Naive thymus-derived CD4-positive, alpha-beta T cell (primary cell): ENCODE measurements around the gene CALU. TPM values are rescaled to one million over a fixed set of nuclear protein-coding genes. Genes with fewer than 3 reads are reported as not detected.

Source experiments
- ATAC-seq: fragments of 150-1000 bp; cut with Tn5 transposase; 2 replicates; pipeline ENCODE4 v1.10.0; 2021; ENCODE audit warnings: mild to moderate bottlenecking, moderate library complexity
- CTCF ChIA-PET: fragments of 350-600 bp; sonication (Branson Sonifier 250); formaldehyde crosslinking; loops from one replicate; lab custom pipeline; 2021; ENCODE audit warnings: antibody characterized with exemption; lab: Charles Lee
- POLR2A ChIA-PET: fragments of 350-600 bp; sonication (Branson Sonifier 250); formaldehyde crosslinking; loops from one replicate; lab custom pipeline; 2021; ENCODE audit warnings: antibody characterized with exemption, inconsistent platforms; lab: Charles Lee
- DNase-seq, 9 donors: peaks; one replicate each; pipeline versions ENCODE4 v3.0.0 to v3.0.0-alpha.2; 2020 to 2022; ENCODE audit warnings: mixed read lengths in 1 of 9
- H3K27ac ChIP-seq: one replicate; pipeline ENCODE4 v1.7.0; 2013; ENCODE audit warnings: mild to moderate bottlenecking, low read depth, low read length, moderate library complexity
- H3K27me3 ChIP-seq, 2 donors: one replicate each; pipeline ENCODE4 v1.7.0; 2013; ENCODE audit warnings: low read length in 2 of 2, mild to moderate bottlenecking in 2 of 2, moderate library complexity in 2 of 2; ENCODE audit not compliant: control insufficient read depth in 2 of 2, insufficient read depth in 2 of 2
- H3K36me3 ChIP-seq, 3 experiments: 1 replicate in 2 of 3; 2 replicates in 1 of 3; pipeline ENCODE4 v1.7.0; 2013; ENCODE audit warnings: low read length in 3 of 3, mild to moderate bottlenecking in 3 of 3, moderate library complexity in 1 of 3; ENCODE audit not compliant: insufficient read depth in 3 of 3, control insufficient read depth in 2 of 3
- H3K4me1 ChIP-seq, 2 donors: one replicate each; pipeline ENCODE4 v1.7.0; 2013; ENCODE audit warnings: low read length in 2 of 2, mild to moderate bottlenecking in 2 of 2, moderate library complexity in 1 of 2; ENCODE audit not compliant: control insufficient read depth in 2 of 2, insufficient read depth in 2 of 2
- H3K4me3 ChIP-seq: 2 replicates; pipeline ENCODE4 v1.7.0; 2013; ENCODE audit warnings: mild to moderate bottlenecking, low read length
- H3K9me3 ChIP-seq, 3 experiments: 1 replicate in 2 of 3; 2 replicates in 1 of 3; pipeline ENCODE4 v1.7.0; 2013; ENCODE audit warnings: low read length in 3 of 3; ENCODE audit not compliant: control insufficient read depth in 2 of 3
- H3K27ac Mint-ChIP-seq, 9 donors: one replicate each; pipeline ENCODE4 v1.8.0; 2020 to 2022; ENCODE audit warnings: mixed read lengths in 9 of 9, mild to moderate bottlenecking in 8 of 9, moderate library complexity in 5 of 9, inconsistent platforms in 2 of 9
- H3K27me3 Mint-ChIP-seq, 5 donors: one replicate each; pipeline ENCODE4 v1.8.0; 2021 to 2022; ENCODE audit warnings: mixed read lengths in 5 of 5, mild to moderate bottlenecking in 1 of 5
- H3K36me3 Mint-ChIP-seq, 5 donors: one replicate each; pipeline ENCODE4 v1.8.0; 2020 to 2022; ENCODE audit warnings: mixed read lengths in 5 of 5, mild to moderate bottlenecking in 3 of 5, inconsistent platforms in 1 of 5
- H3K4me1 Mint-ChIP-seq, 7 donors: one replicate each; pipeline ENCODE4 v1.8.0; 2020 to 2022; ENCODE audit warnings: mixed read lengths in 7 of 7, mild to moderate bottlenecking in 3 of 7, inconsistent platforms in 1 of 7
- H3K4me3 Mint-ChIP-seq, 10 donors: one replicate each; pipeline ENCODE4 v1.8.0; 2020 to 2022; ENCODE audit warnings: mild to moderate bottlenecking in 10 of 10, mixed read lengths in 10 of 10, moderate library complexity in 6 of 10, inconsistent platforms in 2 of 10
- H3K9me3 Mint-ChIP-seq, 11 donors: one replicate each; pipeline ENCODE4 v1.8.0; 2020 to 2022; ENCODE audit warnings: mixed read lengths in 11 of 11, mild to moderate bottlenecking in 4 of 11, inconsistent platforms in 1 of 11, moderate library complexity in 1 of 11
- intact Hi-C, 2 donors: fragments of 100-400 bp; cut with micrococcal nuclease; formaldehyde crosslinking; loops; one replicate each; pipeline ENCODE4 v1.15.1; 2023
- polyA plus RNA-seq, 2 donors: library from polyadenylated mRNA; unstranded; fragments of 300-500 nt; fragmentation: Illumina TruSeq; gene quantifications; one replicate each; pipeline ENCODE4 v1.2.3, GENCODE V29; 2021
- total RNA-seq, 6 experiments: library from RNA in 5 of 6; stranded (reverse) in 5 of 6; gene quantifications; 1 replicate in 5 of 6; 2 replicates in 1 of 6; pipeline ENCODE4 v1.2.3 and lab custom pipeline; 2021 to 2026

Gene CALU
- total and polyA plus RNA-seq, 7 experiments from 2014 or later: 18.6 to 36.2 (median 22.2) TPM

DNA sequence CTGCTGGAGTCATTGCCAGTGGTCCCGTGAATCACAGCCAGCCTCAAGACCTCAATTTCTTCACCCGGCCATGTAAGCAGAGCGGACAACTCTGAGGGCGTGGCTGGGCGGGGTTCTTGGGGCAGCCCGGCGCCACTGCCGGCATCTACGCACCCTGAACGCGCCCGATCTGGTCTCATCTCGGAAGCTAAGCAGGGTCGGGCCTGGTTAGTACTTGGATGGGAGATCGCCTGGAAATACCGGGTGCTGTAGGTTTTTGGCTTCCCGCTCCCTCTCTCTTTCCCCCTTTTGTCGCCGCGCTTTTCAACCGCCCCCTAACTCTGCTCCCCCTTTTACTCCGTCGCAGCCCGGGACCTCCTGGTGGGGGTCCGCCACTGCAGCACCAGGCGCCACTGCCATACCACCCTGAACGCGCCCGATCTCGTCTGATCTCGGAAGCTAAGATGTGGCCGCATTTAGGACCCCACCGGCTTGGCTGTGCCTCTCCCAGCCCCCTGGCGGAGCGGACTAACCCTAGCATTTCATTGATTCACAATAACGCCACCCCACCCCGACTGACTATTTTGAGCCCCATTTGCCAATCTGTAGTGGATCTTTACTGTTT is 41.8 kb upstream of the CALU start:
- POLR2A ChIA-PET: no interaction called here
- CTCF ChIA-PET: no interaction called here
- H3K4me1 Mint-ChIP-seq: peaks cover 5 to 14% (median 9%) of the 10 kb centered on the region in 7 donors
- H3K9me3 Mint-ChIP-seq: peaks cover 0 to 2% (median 0%) of the 10 kb centered on the region in 11 donors
- H3K27ac Mint-ChIP-seq: peak overlapping the region in 2 of 9 donors; percentile 26 to 58
- H3K4me3 Mint-ChIP-seq: peak overlapping the region; percentile 48 to 87 (median 71)
- Histone ChIP-seq H3K4me1 (peaks cover 0 to 4% of the 10 kb centered on the region in 2 donors), H3K4me3 (no peak overlapping the region), H3K36me3 (no peaks in the 10 kb centered on the region), H3K27me3 (peaks cover 8 to 22% of the 10 kb centered on the region in 2 donors), H3K9me3 (no peaks in the 10 kb centered on the region), H3K27ac (no peak overlapping the region)
- H3K36me3 Mint-ChIP-seq: peaks cover 0 to 4% (median 0%) of the 10 kb centered on the region in 5 donors
- intact Hi-C loops: loop anchor here in 1 of 2 donors (2.0 kb wide), 1 partner anchor 41 kb away; the partner anchor contains the start of gene CALU
- peaks cover 55 to 70% (median 66%) of the 10 kb centered on the region in 5 donors for H3K27me3 Mint-ChIP-seq
- peak; percentile 87 for ATAC-seq
- peak; percentile 3 to 72 (median 18) for DNase-seq

DNA sequence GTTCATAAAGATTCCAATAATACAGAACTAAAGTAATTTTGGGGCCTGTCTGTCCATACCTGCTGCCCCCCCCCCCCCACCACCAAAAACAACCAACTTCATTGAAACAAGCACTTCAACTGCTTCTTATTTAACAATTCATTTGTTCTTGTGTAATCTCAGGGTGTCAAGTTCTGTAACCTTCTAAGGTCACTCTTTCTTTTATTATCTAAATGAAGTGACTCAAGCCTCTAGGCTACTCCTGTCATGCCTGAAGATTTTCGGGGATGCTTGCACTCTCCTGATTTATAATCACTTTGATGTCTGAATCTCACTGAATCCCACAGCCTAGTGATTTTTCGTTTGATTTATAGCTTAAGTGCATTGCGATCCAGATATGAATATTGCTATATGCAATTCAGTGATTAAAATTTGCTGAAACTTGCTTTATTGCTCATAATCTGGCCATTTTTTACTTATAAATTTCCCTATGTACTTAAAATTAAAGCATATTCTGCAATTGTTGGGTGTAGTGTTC is 39.9 kb upstream of the CALU start:
- ATAC-seq (no peak), DNase-seq (no peak)
- H3K36me3 Mint-ChIP-seq: peaks cover 0 to 4% (median 0%) of the 10 kb centered on the region in 5 donors
- H3K4me1 ChIP-seq: peaks cover 0 to 4% of the 10 kb centered on the region in 2 donors
- H3K4me3 ChIP-seq: no peak overlapping the region
- H3K9me3 ChIP-seq: no peaks in the 10 kb centered on the region
- CTCF ChIA-PET: no interaction called here
- intact Hi-C loops: no loop called here
- H3K36me3 ChIP-seq: no peaks in the 10 kb centered on the region
- no peak overlapping the region for H3K4me3 Mint-ChIP-seq
- peaks cover 0 to 2% (median 0%) of the 10 kb centered on the region in 11 donors for H3K9me3 Mint-ChIP-seq
- peaks cover 8 to 22% of the 10 kb centered on the region in 2 donors for H3K27me3 ChIP-seq
- H3K27ac Mint-ChIP-seq: no peak overlapping the region
- peaks cover 47 to 79% (median 59%) of the 10 kb centered on the region in 5 donors for H3K27me3 Mint-ChIP-seq
- POLR2A ChIA-PET: no interaction called here
- peaks cover 5 to 14% (median 10%) of the 10 kb centered on the region in 7 donors for H3K4me1 Mint-ChIP-seq
- H3K27ac ChIP-seq: no peak overlapping the region

DNA sequence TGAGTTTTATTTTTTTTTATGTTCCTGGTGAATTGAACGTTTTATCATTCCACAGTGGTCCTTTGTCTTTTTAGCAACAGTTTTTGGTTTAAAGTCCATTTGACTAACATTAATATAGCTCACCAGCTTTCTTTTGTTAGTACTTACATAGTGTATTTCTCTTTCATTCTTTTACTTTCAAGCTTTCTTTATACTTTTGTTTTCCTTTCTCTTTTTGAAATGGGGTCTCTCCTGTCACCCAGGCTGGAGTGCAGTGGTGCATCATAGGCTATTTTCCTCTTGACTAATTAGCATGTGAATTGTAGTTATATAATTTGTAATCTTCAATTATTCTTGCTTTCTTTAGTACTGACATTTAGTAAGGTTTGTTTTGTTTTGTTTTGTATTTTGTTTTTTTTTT is 39.3 kb upstream of the CALU start:
- intact Hi-C loops: no loop called here
- DNase-seq (no peak), ATAC-seq (no peak)
- Mint-ChIP-seq H3K27me3 (peaks cover 47 to 77% (median 59%) of the 10 kb centered on the region in 5 donors), H3K4me1 (peaks cover 5 to 14% (median 10%) of the 10 kb centered on the region in 7 donors), H3K27ac (no peak overlapping the region), H3K4me3 (no peak overlapping the region), H3K36me3 (peaks cover 0 to 4% (median 0%) of the 10 kb centered on the region in 5 donors), H3K9me3 (peaks cover 0 to 2% (median 0%) of the 10 kb centered on the region in 11 donors)
- Histone ChIP-seq H3K36me3 (no peaks in the 10 kb centered on the region), H3K9me3 (no peaks in the 10 kb centered on the region), H3K27me3 (peaks cover 8 to 22% of the 10 kb centered on the region in 2 donors), H3K4me3 (no peak overlapping the region), H3K4me1 (peaks cover 0 to 4% of the 10 kb centered on the region in 2 donors), H3K27ac (no peak overlapping the region)
- ChIA-PET CTCF (no interaction called here), POLR2A (no interaction called here)

DNA sequence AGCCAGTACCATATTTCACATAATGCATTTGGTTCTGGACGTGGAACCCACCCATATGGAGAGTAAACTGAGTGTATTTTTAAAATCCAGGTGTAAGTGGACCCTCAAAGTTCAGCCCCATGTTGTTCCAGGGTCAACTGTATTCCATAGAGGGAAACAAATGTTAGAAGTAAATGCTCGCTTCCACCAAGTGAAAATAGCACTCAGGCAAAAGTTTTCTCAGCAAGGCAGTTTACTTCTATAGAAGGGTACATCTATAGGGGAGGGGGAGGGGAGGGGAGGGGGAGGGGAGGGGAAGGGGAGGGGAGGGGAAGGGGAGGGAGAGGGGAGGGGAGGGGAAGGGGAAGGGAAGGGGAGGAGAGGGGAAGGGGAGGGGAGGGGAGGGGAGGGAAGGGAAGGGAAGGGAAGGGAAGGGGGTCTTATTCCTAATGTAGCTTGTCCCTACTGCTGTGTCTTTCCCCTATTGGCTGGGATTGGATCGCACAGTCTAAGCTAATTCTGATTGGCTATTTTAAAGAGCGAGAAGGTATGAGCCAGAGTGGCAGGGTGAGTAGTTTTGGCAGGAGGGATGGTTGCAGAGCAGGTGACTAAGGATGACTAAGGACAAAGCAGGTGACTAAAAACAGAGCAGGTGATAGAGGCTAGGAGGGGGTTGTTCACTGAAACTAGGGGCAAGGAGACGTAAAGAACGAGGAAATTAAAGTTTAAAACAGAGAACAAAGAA is 37.9 kb upstream of the CALU start:
- Histone ChIP-seq H3K27me3 (peaks cover 8 to 22% of the 10 kb centered on the region in 2 donors), H3K4me1 (peaks cover 0 to 4% of the 10 kb centered on the region in 2 donors), H3K9me3 (no peaks in the 10 kb centered on the region), H3K27ac (no peak overlapping the region), H3K36me3 (no peaks in the 10 kb centered on the region), H3K4me3 (no peak overlapping the region)
- DNase-seq (no peak), ATAC-seq (no peak)
- Mint-ChIP-seq H3K27me3 (peaks cover 44 to 75% (median 51%) of the 10 kb centered on the region in 5 donors), H3K4me3 (no peak overlapping the region), H3K9me3 (peaks cover 0 to under 1% (median 0%) of the 10 kb centered on the region in 11 donors), H3K36me3 (peaks cover 0 to 4% (median 0%) of the 10 kb centered on the region in 5 donors), H3K4me1 (peaks cover 5 to 14% (median 10%) of the 10 kb centered on the region in 7 donors), H3K27ac (no peak overlapping the region)
- intact Hi-C loops: no loop called here
- POLR2A ChIA-PET: no interaction called here
- CTCF ChIA-PET: no interaction called here

DNA sequence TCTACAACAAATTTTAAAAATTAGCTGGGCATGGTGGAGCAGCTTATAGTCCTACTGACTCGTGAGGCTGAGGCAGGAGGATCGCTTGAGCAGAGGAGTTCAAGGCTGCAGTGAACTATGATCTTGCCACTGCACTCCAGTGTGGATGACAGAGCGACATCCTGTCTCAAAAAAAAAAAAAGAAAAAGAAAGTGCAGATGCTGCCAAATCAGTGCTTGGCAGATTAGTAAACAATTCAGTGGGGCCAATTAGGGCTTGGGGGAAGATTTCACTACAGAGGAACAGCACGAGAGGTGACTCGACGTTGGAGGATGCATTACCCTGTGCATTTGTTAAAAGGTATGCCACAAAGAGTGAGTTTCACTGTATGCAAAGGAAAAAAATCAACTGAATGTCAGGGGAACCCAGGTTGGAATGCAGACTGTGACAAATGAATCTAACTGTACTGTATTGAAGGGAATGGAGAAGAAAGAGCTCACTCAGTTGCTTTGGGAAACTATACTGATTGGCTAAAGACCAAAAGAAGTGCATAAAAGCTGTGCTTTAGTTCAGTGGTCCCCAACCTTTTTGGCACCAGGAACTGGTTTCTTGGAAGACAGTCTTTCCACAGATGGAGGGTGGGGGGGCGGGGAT is 35.4 kb upstream of the CALU start:
- Histone ChIP-seq H3K36me3 (no peaks in the 10 kb centered on the region), H3K27me3 (peaks cover 0 to 2% of the 10 kb centered on the region in 2 donors), H3K4me3 (no peak overlapping the region), H3K27ac (no peak overlapping the region), H3K4me1 (no peaks in the 10 kb centered on the region), H3K9me3 (no peaks in the 10 kb centered on the region)
- peaks cover 20 to 54% (median 26%) of the 10 kb centered on the region in 5 donors for H3K27me3 Mint-ChIP-seq
- POLR2A ChIA-PET: no interaction called here
- no peak overlapping the region for H3K27ac Mint-ChIP-seq
- DNase-seq (no peak), ATAC-seq (no peak)
- no peak overlapping the region for H3K4me3 Mint-ChIP-seq
- intact Hi-C loops: no loop called here
- peaks cover 0 to 3% (median 0%) of the 10 kb centered on the region in 7 donors for H3K4me1 Mint-ChIP-seq
- H3K36me3 Mint-ChIP-seq: peaks cover 0 to 4% (median 0%) of the 10 kb centered on the region in 5 donors
- H3K9me3 Mint-ChIP-seq: no peaks in the 10 kb centered on the region
- CTCF ChIA-PET: no interaction called here

DNA sequence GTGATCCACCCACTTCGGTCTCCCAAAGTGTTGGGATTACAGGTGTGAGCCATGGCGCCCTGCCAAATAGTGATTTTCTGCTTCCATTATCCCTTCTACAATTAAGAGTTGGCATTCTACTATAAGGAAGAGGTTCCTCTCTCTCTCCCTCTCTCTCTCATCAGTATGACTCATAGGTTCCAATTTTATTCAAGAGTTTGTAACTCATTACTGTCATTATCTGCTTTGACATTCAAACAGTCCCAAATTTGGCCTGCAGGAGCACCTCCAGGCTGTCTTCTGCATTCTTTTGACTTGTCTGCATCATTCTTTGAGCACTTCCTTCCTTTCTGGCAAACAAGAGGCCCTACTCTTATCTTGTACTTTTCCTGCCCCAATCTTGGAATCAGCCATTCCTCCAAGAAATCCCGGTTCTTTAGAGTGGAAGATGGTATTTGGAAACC is 33.2 kb upstream of the CALU start:
- no peak for ATAC-seq
- POLR2A ChIA-PET: no interaction called here

More for the DNA sequence above, 33.2 kb upstream of the CALU start:
- peaks cover 0 to 2% (median 0%) of the 10 kb centered on the region in 7 donors for H3K4me1 Mint-ChIP-seq
- Histone ChIP-seq H3K4me3 (no peak overlapping the region), H3K4me1 (no peaks in the 10 kb centered on the region), H3K27ac (no peak overlapping the region), H3K36me3 (no peaks in the 10 kb centered on the region), H3K9me3 (no peaks in the 10 kb centered on the region), H3K27me3 (no peaks in the 10 kb centered on the region)
- no peak for DNase-seq
- H3K4me3 Mint-ChIP-seq: no peak overlapping the region
- H3K27ac Mint-ChIP-seq: no peak overlapping the region
- H3K27me3 Mint-ChIP-seq: peaks cover under 1 to 38% (median 7%) of the 10 kb centered on the region in 5 donors
- no peaks in the 10 kb centered on the region for H3K9me3 Mint-ChIP-seq
- H3K36me3 Mint-ChIP-seq: no peaks in the 10 kb centered on the region
- intact Hi-C loops: no loop called here
- CTCF ChIA-PET: no interaction called here
